ENCODE measurements around the gene FAM20B.

Gene FAM20B

DNA sequence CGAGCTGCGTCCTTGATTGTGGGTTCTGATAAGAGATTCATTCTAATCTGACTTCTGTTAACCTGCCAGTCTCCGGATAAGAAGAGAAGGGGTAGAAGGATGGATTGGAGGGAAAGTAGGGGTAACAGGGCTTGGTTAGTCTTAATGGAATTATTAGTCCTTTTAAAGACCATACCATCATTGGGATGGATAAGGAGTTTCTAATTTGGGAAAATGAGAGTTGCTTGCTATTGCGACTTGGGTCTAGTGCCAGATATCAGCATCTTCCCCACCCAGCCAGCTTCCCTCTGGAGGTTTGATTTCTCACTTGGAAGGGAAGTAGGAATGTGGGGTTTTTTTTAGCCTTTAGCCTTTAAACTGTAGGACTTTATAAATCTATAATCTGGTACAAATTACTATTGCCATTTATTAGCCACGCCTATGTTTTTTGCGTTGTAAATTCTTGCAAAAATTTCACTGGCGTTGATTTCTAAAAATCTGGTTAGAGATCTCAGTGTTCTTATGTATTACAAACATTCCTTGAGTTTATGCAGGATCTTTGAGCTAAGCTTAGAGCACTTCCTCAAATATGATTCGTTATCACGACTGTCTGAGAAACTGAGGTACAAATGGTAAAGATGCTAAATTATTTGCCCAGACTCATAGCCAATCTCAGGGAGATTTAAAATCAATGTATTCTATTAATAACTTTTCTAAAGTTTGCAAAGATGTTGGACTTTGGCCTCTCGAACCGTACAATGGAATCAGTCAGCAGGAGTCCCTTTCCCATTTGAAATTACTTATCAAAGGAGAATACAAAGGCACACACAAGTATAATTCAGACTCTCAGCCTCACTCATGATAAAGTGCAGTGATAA lies 1.3 kb downstream of the FAM20B start:
- Histone ChIP-seq H3K4ac (ENCODE audit: low read depth, low read length) (peak overlapping the region; percentile 98), H3K27ac (ENCODE audit: low read depth, low read length) (peak overlapping the region; percentile 93), H3K4me1 (ENCODE audit: control insufficient read depth, low read depth, low read length) (peaks cover 8% of the 10 kb centered on the region), H2BK120ac (ENCODE audit: low read depth, low read length) (no peak overlapping the region), H2BK5ac (ENCODE audit: low read length) (no peak overlapping the region), H3K27me3 (ENCODE audit: insufficient read depth, low read length, poor library complexity) (no peaks in the 10 kb centered on the region), H2AK5ac (ENCODE audit: low read length) (no peak overlapping the region), H4K8ac (ENCODE audit: low read depth, low read length) (no peak overlapping the region), H3K4me2 (ENCODE audit: low read length) (peak overlapping the region; percentile 71), H3K56ac (ENCODE audit: low read length) (peak overlapping the region; percentile 85), H3K9ac (ENCODE audit: low read length) (peak overlapping the region; percentile 90), H3K18ac (ENCODE audit: low read length) (peak overlapping the region; percentile 91), H3K36me3 (ENCODE audit: control insufficient read depth, insufficient read depth, low read length) (no peaks in the 10 kb centered on the region), H2BK15ac (replicated peaks; ENCODE audit: low read depth) (no peak overlapping the region), H3K79me1 (ENCODE audit: low read length) (peaks cover 4% of the 10 kb centered on the region), H3K23ac (ENCODE audit: low read length) (no peak overlapping the region), H4K5ac (ENCODE audit: low read length) (no peak overlapping the region), H3K79me2 (ENCODE audit: control insufficient read depth, insufficient read depth, low read length) (peaks cover 22% of the 10 kb centered on the region), H3K4me3 (ENCODE audit: low read length) (peak overlapping the region; percentile 74)
- DNase-seq, result no peak
- WGBS (ENCODE audit: extremely low coverage, insufficient coverage, low lambda C conversion rate), result no CpG with 5 or more reads among the region's 11 CpGs

DNA sequence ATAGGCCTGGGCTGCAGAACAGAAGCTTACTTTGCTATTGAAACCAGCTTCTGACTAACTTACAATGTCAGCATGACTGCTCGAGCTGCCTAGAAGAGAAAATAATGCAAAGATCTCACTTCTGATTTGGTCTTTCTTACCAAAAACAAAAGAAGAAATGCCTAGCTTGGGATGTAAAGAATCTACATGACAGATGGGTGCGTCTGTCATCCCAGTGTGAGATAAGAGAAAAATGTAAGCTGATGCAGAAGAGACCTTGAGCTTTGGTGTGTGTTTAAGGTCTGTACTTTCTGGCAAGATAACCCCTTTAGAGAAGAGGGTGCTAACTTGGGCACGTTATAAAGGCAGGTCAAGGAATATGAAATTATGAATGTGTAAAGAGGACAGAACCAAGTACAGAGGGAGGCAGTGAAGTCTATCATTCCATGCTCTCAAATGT lies 3.6 kb downstream of the FAM20B start:
- peak; percentile 50 for DNase-seq
- H3K4me1 ChIP-seq (ENCODE audit: control insufficient read depth, low read depth, low read length), result peaks cover 8% of the 10 kb centered on the region
- no peak overlapping the region for H2BK120ac ChIP-seq (ENCODE audit: low read depth, low read length)
- H2BK5ac ChIP-seq (ENCODE audit: low read length), result no peak overlapping the region
- no peak overlapping the region for H3K27ac ChIP-seq (ENCODE audit: low read depth, low read length)
- no peaks in the 10 kb centered on the region for H3K27me3 ChIP-seq (ENCODE audit: insufficient read depth, low read length, poor library complexity)
- H4K8ac ChIP-seq (ENCODE audit: low read depth, low read length), result no peak overlapping the region
- H3K4me2 ChIP-seq (ENCODE audit: low read length), result no peak overlapping the region
- peaks cover 33% of the 10 kb centered on the region for H3K79me2 ChIP-seq (ENCODE audit: control insufficient read depth, insufficient read depth, low read length)
- H4K5ac ChIP-seq (ENCODE audit: low read length), result no peak overlapping the region
- H3K4ac ChIP-seq (ENCODE audit: low read depth, low read length), result no peak overlapping the region
- H2AK5ac ChIP-seq (ENCODE audit: low read length), result no peak overlapping the region
- no peaks in the 10 kb centered on the region for H3K36me3 ChIP-seq (ENCODE audit: control insufficient read depth, insufficient read depth, low read length)
- H3K23ac ChIP-seq (ENCODE audit: low read length), result no peak overlapping the region
- H3K56ac ChIP-seq (ENCODE audit: low read length), result no peak overlapping the region
- no peak overlapping the region for H3K9ac ChIP-seq (ENCODE audit: low read length)
- H3K79me1 ChIP-seq (ENCODE audit: low read length), result peaks cover 6% of the 10 kb centered on the region
- no peak overlapping the region for H3K18ac ChIP-seq (ENCODE audit: low read length)
- H3K4me3 ChIP-seq (ENCODE audit: low read length), result no peak overlapping the region
- WGBS (ENCODE audit: extremely low coverage, insufficient coverage, low lambda C conversion rate), result no CpG with 5 or more reads among the region's 3 CpGs
- no peak overlapping the region for H2BK15ac ChIP-seq (replicated peaks; ENCODE audit: low read depth)

DNA sequence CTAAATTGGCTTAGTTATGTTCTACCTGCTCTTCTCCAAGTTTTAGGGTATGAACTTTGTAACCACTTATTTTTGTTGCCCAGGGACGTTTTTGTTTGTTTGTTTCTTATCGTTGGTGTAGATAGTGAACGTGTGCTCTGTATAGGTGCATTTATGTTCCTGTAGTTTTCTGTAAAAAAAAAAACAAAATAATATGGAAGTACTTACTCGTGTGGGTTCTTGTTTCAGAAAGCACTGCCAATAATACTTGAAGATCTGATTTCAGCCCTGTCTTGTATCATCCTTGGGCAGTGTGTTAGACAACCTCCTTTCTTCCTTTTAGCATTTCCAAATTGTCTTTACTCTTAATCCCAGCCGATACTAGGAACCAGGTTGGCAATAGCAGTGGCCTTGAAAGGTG lies 4.4 kb downstream of the FAM20B start:
- Histone ChIP-seq H3K4ac (ENCODE audit: low read depth, low read length) (no peak overlapping the region), H3K4me1 (ENCODE audit: control insufficient read depth, low read depth, low read length) (peaks cover 8% of the 10 kb centered on the region), H2BK15ac (replicated peaks; ENCODE audit: low read depth) (no peak overlapping the region), H3K4me2 (ENCODE audit: low read length) (no peak overlapping the region), H3K79me1 (ENCODE audit: low read length) (peaks cover 7% of the 10 kb centered on the region), H3K9ac (ENCODE audit: low read length) (no peak overlapping the region), H3K27me3 (ENCODE audit: insufficient read depth, low read length, poor library complexity) (no peaks in the 10 kb centered on the region), H2BK5ac (ENCODE audit: low read length) (no peak overlapping the region), H3K27ac (ENCODE audit: low read depth, low read length) (no peak overlapping the region), H3K79me2 (ENCODE audit: control insufficient read depth, insufficient read depth, low read length) (peaks cover 36% of the 10 kb centered on the region), H3K56ac (ENCODE audit: low read length) (no peak overlapping the region), H2BK120ac (ENCODE audit: low read depth, low read length) (no peak overlapping the region), H3K36me3 (ENCODE audit: control insufficient read depth, insufficient read depth, low read length) (no peaks in the 10 kb centered on the region), H4K8ac (ENCODE audit: low read depth, low read length) (no peak overlapping the region), H2AK5ac (ENCODE audit: low read length) (no peak overlapping the region), H3K4me3 (ENCODE audit: low read length) (no peak overlapping the region), H3K18ac (ENCODE audit: low read length) (no peak overlapping the region), H4K5ac (ENCODE audit: low read length) (no peak overlapping the region), H3K23ac (ENCODE audit: low read length) (no peak overlapping the region)
- no peak for DNase-seq
- WGBS (ENCODE audit: extremely low coverage, insufficient coverage, low lambda C conversion rate), result no CpG with 5 or more reads among the region's 5 CpGs

DNA sequence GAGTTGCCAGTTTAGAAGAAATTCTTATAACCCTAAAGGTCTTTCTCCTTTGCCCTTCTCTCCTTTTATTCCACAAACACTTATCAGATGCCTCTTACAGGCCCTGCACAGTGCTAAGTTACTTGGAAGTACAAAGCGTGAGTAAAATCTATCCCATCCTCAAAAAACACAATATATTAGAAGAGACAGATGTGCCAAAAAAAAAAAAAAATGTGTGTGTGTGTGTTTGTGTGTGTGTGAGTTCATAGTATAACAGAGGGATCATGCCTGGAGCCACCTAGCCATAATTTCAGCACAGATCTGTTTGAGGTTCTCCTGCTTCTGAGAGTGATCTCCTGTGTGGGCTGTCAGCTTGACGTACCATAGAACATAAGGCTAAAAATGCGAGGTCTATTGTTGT lies 5.0 kb downstream of the FAM20B start:
- Histone ChIP-seq H3K4ac (ENCODE audit: low read depth, low read length) (no peak overlapping the region), H2AK5ac (ENCODE audit: low read length) (no peak overlapping the region), H2BK5ac (ENCODE audit: low read length) (no peak overlapping the region), H3K79me1 (ENCODE audit: low read length) (peaks cover 9% of the 10 kb centered on the region), H3K9ac (ENCODE audit: low read length) (no peak overlapping the region), H3K27ac (ENCODE audit: low read depth, low read length) (no peak overlapping the region), H3K4me1 (ENCODE audit: control insufficient read depth, low read depth, low read length) (peaks cover 8% of the 10 kb centered on the region), H3K79me2 (ENCODE audit: control insufficient read depth, insufficient read depth, low read length) (peaks cover 38% of the 10 kb centered on the region), H3K56ac (ENCODE audit: low read length) (no peak overlapping the region), H2BK120ac (ENCODE audit: low read depth, low read length) (no peak overlapping the region), H3K36me3 (ENCODE audit: control insufficient read depth, insufficient read depth, low read length) (no peaks in the 10 kb centered on the region), H4K5ac (ENCODE audit: low read length) (no peak overlapping the region), H4K8ac (ENCODE audit: low read depth, low read length) (no peak overlapping the region), H3K23ac (ENCODE audit: low read length) (no peak overlapping the region), H2BK15ac (replicated peaks; ENCODE audit: low read depth) (no peak overlapping the region), H3K27me3 (ENCODE audit: insufficient read depth, low read length, poor library complexity) (no peaks in the 10 kb centered on the region), H3K4me3 (ENCODE audit: low read length) (no peak overlapping the region), H3K4me2 (ENCODE audit: low read length) (no peak overlapping the region), H3K18ac (ENCODE audit: low read length) (no peak overlapping the region)
- no peak for DNase-seq
- WGBS (ENCODE audit: extremely low coverage, insufficient coverage, low lambda C conversion rate), result no CpG with 5 or more reads among the region's 3 CpGs

DNA sequence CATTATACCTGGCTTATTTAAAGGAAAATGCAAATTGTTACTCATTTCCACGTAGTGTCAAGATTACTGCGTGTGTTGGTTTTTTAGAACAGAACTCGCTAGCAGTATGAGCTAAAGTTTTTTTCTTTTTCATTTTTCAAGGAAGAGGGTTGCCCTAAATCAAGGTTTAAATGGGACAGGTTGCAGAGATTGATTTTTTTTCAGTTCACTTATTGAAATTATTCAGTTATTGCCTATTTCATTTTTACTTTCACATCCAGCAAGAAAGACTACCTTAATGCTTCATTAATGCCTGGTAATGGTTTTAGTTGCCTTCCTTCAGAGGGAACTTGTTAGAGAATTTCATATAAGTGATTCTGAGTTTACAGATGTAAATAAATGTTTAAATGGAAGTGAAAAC lies 5.6 kb downstream of the FAM20B start:
- Histone ChIP-seq H3K18ac (ENCODE audit: low read length) (no peak overlapping the region), H4K5ac (ENCODE audit: low read length) (no peak overlapping the region), H3K79me2 (ENCODE audit: control insufficient read depth, insufficient read depth, low read length) (peaks cover 38% of the 10 kb centered on the region), H2AK5ac (ENCODE audit: low read length) (no peak overlapping the region), H3K56ac (ENCODE audit: low read length) (no peak overlapping the region), H3K36me3 (ENCODE audit: control insufficient read depth, insufficient read depth, low read length) (no peaks in the 10 kb centered on the region), H4K8ac (ENCODE audit: low read depth, low read length) (no peak overlapping the region), H3K4me2 (ENCODE audit: low read length) (no peak overlapping the region), H2BK120ac (ENCODE audit: low read depth, low read length) (no peak overlapping the region), H3K27ac (ENCODE audit: low read depth, low read length) (no peak overlapping the region), H3K4ac (ENCODE audit: low read depth, low read length) (no peak overlapping the region), H2BK15ac (replicated peaks; ENCODE audit: low read depth) (no peak overlapping the region), H3K27me3 (ENCODE audit: insufficient read depth, low read length, poor library complexity) (no peaks in the 10 kb centered on the region), H3K4me1 (ENCODE audit: control insufficient read depth, low read depth, low read length) (peaks cover 8% of the 10 kb centered on the region), H3K23ac (ENCODE audit: low read length) (no peak overlapping the region), H2BK5ac (ENCODE audit: low read length) (no peak overlapping the region), H3K4me3 (ENCODE audit: low read length) (no peak overlapping the region), H3K79me1 (ENCODE audit: low read length) (peaks cover 9% of the 10 kb centered on the region), H3K9ac (ENCODE audit: low read length) (no peak overlapping the region)
- WGBS (ENCODE audit: extremely low coverage, insufficient coverage, low lambda C conversion rate), result no CpG with 5 or more reads among the region's 3 CpGs
- no peak for DNase-seq

Data from mesendoderm (in vitro differentiated cells).